ENCODE data around the gene FCRL6. TPM values are rescaled to one million over a fixed set of nuclear protein-coding genes. Genes with fewer than 3 reads are reported as not detected.

FCRL6 gene
- total and polyA plus RNA-seq, 2 donors from 2014 or later, result 0.45 to 1.4 TPM

DNA sequence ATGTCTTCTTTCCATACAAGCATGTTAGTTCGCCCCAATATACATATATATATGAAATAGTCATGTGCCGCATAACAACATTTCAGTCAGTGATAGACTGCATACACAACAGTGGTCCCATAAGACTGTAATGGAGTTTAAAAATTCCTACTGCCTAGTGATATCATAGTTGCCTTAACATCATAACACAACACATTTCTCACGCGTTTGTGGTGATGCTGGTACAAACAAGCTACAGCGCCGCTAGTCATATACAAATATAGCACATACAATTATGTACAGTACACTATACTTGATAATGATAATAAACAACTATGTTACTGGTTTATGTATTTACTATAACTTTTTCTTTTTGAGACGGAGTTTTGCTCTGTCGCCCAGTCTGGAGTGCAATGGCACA lies 13.8 kb downstream of the FCRL6 start:
- no peaks in the 10 kb centered on the region for H3K4me1 ChIP-seq (ENCODE audit: control insufficient read depth in 2 of 3, insufficient read depth in 2 of 3, low read depth in 1 of 3, low read length in 3 of 3)
- TF ChIP-seq, protein P1, sequence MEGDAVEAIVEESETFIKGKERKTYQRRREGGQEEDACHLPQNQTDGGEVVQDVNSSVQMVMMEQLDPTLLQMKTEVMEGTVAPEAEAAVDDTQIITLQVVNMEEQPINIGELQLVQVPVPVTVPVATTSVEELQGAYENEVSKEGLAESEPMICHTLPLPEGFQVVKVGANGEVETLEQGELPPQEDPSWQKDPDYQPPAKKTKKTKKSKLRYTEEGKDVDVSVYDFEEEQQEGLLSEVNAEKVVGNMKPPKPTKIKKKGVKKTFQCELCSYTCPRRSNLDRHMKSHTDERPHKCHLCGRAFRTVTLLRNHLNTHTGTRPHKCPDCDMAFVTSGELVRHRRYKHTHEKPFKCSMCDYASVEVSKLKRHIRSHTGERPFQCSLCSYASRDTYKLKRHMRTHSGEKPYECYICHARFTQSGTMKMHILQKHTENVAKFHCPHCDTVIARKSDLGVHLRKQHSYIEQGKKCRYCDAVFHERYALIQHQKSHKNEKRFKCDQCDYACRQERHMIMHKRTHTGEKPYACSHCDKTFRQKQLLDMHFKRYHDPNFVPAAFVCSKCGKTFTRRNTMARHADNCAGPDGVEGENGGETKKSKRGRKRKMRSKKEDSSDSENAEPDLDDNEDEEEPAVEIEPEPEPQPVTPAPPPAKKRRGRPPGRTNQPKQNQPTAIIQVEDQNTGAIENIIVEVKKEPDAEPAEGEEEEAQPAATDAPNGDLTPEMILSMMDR (IDR thresholded peaks at IDR 0.05; ENCODE audit: borderline replicate concordance, extremely low read depth, insufficient read depth), result no peak
- H3K27ac ChIP-seq (ENCODE audit: low read depth in 2 of 2, low read length in 2 of 2), result no peak overlapping the region
- H3K9ac ChIP-seq (ENCODE audit: low read length in 3 of 3), result no peak overlapping the region
- H3K4me3 ChIP-seq (ENCODE audit: low read length in 3 of 3), result no peak overlapping the region
- intact Hi-C loops (cut with DNase I), result no loop called here
- FAIRE-seq (no peak), DNase-seq (no peak)
- H3K27me3 ChIP-seq (ENCODE audit: control insufficient read depth, insufficient read depth, low read length), result no peaks in the 10 kb centered on the region
- no peaks in the 10 kb centered on the region for H3K36me3 ChIP-seq (ENCODE audit: control insufficient read depth in 2 of 3, insufficient read depth in 3 of 3, low read length in 3 of 3)
- no peaks in the 10 kb centered on the region for H3K9me3 ChIP-seq (ENCODE audit: control insufficient read depth in 2 of 3, insufficient read depth in 1 of 3, low read length in 3 of 3)

DNA sequence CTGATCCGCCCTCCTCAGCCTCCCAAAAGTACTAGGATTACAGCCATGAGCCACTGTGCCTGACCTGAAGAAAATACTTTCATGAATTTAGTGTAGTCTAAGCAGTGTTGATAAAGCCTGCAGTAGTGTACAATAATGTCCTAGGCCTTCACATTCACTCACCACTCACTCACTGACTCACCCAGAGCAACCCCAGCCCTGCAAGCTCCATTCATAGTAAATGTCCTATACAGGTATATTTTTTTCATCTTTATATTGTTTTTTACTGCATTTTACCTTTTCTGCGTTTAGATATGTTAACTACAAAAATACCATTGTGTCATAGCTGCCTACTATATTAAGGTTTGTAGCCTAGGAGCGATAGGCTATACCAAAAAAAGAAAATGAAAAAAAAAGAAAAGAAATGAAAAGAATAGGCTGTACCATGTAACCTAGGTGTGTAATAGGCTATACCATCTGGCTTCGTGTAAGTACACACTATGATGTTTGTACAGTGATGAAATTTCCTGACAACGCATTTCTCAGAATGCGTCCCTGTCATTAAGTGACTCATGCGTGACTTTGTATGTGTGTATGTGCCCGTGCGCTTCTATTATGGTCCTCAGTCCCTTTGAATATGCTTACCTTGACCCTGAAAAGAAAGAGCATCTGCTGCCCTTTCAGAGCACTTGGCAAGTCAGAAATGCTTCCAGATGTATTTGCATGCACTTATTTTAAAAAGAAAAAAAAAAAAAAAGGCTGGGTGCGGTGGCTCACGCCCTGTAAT lies 15.3 kb downstream of the FCRL6 start:
- Histone ChIP-seq H3K27me3 (ENCODE audit: control insufficient read depth, insufficient read depth, low read length) (no peaks in the 10 kb centered on the region), H3K4me1 (ENCODE audit: control insufficient read depth in 2 of 3, insufficient read depth in 2 of 3, low read depth in 1 of 3, low read length in 3 of 3) (no peaks in the 10 kb centered on the region), H3K4me3 (ENCODE audit: low read length in 3 of 3) (no peak overlapping the region), H3K9me3 (ENCODE audit: control insufficient read depth in 2 of 3, insufficient read depth in 1 of 3, low read length in 3 of 3) (no peaks in the 10 kb centered on the region), H3K36me3 (ENCODE audit: control insufficient read depth in 2 of 3, insufficient read depth in 3 of 3, low read length in 3 of 3) (no peaks in the 10 kb centered on the region), H3K27ac (ENCODE audit: low read depth in 2 of 2, low read length in 2 of 2) (no peak overlapping the region), H3K9ac (ENCODE audit: low read length in 3 of 3) (no peak overlapping the region)
- DNase-seq, result no peak
- FAIRE-seq, result no peak
- intact Hi-C loops (cut with DNase I), result no loop called here
- TF ChIP-seq, protein P1 (IDR thresholded peaks at IDR 0.05; ENCODE audit: borderline replicate concordance, extremely low read depth, insufficient read depth), result no peak

DNA sequence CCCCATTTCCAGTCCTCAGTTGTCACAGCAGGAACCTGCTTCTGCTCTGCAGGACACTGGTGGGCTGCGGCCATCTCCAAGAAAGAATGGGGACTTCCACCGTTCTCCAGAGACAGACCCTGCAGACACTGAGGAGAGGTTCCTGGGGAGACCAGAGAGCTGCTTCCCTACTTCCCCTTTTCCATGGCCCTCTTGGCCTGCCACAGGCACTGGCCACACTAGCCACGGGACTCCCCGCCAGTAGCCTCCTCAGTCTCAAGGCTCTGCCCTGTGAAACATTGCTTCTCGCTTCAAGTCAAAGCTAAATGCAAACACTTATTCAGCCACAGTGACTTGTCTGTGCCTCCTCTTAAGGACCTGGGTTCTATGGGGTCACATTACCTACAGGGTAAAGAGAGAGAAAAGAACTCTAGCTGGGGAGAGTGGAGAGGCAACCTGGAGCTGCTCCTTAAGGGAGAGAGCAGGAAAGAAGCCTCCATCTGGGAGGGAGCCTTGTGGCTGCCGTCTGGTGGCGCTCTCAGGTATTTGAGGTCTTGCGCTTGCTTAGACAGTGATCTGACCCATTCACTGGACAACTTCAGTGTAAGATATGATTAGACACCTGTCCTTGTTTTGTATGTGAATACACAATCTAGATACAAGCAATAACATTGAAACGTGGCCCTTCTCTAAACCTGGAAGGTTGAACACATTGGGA lies 19.2 kb downstream of the FCRL6 start:
- FAIRE-seq (no peak), DNase-seq (peak in 2 of 5 donors; percentile 73 to 81)
- Histone ChIP-seq H3K27me3 (ENCODE audit: control insufficient read depth, insufficient read depth, low read length) (no peaks in the 10 kb centered on the region), H3K36me3 (ENCODE audit: control insufficient read depth in 2 of 3, insufficient read depth in 3 of 3, low read length in 3 of 3) (no peaks in the 10 kb centered on the region), H3K9me3 (ENCODE audit: control insufficient read depth in 2 of 3, insufficient read depth in 1 of 3, low read length in 3 of 3) (no peaks in the 10 kb centered on the region), H3K9ac (ENCODE audit: low read length in 3 of 3) (no peak overlapping the region), H3K4me1 (ENCODE audit: control insufficient read depth in 2 of 3, insufficient read depth in 2 of 3, low read depth in 1 of 3, low read length in 3 of 3) (peaks cover 0 to 1% (median 0%) of the 10 kb centered on the region in 3 donors), H3K27ac (ENCODE audit: low read depth in 2 of 2, low read length in 2 of 2) (no peak overlapping the region), H3K4me3 (ENCODE audit: low read length in 3 of 3) (no peak overlapping the region)
- TF ChIP-seq, protein P1 (IDR thresholded peaks at IDR 0.05; ENCODE audit: borderline replicate concordance, extremely low read depth, insufficient read depth), result peak; percentile 33
- intact Hi-C loops (cut with DNase I), result no loop called here
